Measurements from ENCODE around the gene MANBA. TPM values are rescaled to one million over a fixed set of nuclear protein-coding genes. Genes with fewer than 3 reads are reported as not detected.

Gene MANBA
- total and polyA plus RNA-seq, 2 of the 4 experiments (the other 2 are of a cell fraction), result 11.5 to 17.2 TPM

DNA sequence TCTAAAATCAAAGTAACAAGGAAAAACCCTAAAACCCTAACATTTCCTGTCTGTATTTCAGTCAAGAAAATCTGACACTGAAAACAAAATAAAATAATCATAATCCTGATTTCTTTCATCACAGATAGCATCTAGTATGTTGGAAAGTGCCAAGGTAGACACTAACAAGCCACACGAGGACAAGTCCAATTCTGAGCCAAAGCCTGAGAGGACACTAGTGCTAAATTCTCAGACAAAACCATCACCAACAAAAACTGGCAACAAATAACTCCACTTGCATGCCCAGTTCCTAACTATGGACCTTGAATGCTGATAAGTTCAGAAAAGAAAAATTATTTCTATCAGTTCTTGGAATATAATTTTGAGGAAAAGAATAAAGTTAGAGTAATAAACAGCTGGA lies 113.7 kb downstream of the MANBA start:
- CTCF ChIA-PET, result no interaction called here
- dilution Hi-C loops (cut with HindIII; ENCODE audit: low sequenced_read_pairs, unreplicated experiment), result no loop called here
- Histone ChIP-seq H3K27ac (ENCODE audit: insufficient read depth, low read length) (no peak overlapping the region), H2AFZ (replicated peaks; ENCODE audit: low read length, poor library complexity) (no peak overlapping the region), H4K5ac (ENCODE audit: low read depth, low read length) (no peak overlapping the region), H3K23ac (ENCODE audit: low read depth, low read length) (no peak overlapping the region), H3K9me3 (ENCODE audit: control insufficient read depth, insufficient read depth, low read length) (no peaks in the 10 kb centered on the region), H2BK20ac (ENCODE audit: low read depth, low read length) (no peak overlapping the region), H3K27me3 (ENCODE audit: control insufficient read depth, insufficient read depth, low read length) (no peaks in the 10 kb centered on the region), H2AK9ac (replicated peaks; ENCODE audit: low read depth, low read length, poor library complexity) (no peak overlapping the region), H4K91ac (ENCODE audit: insufficient read depth, low read depth, low read length) (no peak overlapping the region), H3K4ac (ENCODE audit: low read depth, low read length) (no peak overlapping the region), H2BK15ac (ENCODE audit: low read depth, low read length) (no peak overlapping the region), H2AK5ac (ENCODE audit: low read depth, low read length) (no peak overlapping the region), H2BK5ac (ENCODE audit: low read depth, low read length, poor library complexity, severe bottlenecking) (no peak overlapping the region), H3K4me2 (ENCODE audit: low read depth, low read length) (no peak overlapping the region), H4K8ac (ENCODE audit: low read depth in 2 of 2, low read length in 2 of 2) (no peak overlapping the region), H3K14ac (replicated peaks; ENCODE audit: low read depth, low read length) (no peak overlapping the region), H3K36me3 (ENCODE audit: control insufficient read depth, insufficient read depth, low read length) (peaks cover 6% of the 10 kb centered on the region; the same call in 1 of the 2 replicates), H3K79me1 (ENCODE audit: low read depth in 1 of 2, low read length in 2 of 2) (no peaks in the 10 kb centered on the region), H3K56ac (ENCODE audit: extremely low read depth, insufficient read depth, low read length) (no peak overlapping the region), H3K18ac (ENCODE audit: low read depth, low read length) (no peak overlapping the region), H3K4me1 (ENCODE audit: control insufficient read depth, insufficient read depth, low read length) (peaks cover 2% of the 10 kb centered on the region; the same call in 1 of the 2 replicates), H4K20me1 (ENCODE audit: insufficient read depth, low read length) (no peaks in the 10 kb centered on the region), H3K9me1 (ENCODE audit: insufficient read depth, low read length) (no peaks in the 10 kb centered on the region), H2BK120ac (ENCODE audit: low read depth, low read length) (no peak overlapping the region), H3K9ac (ENCODE audit: low read depth, low read length) (no peak overlapping the region), H3K4me3 (ENCODE audit: insufficient read depth, low read depth, low read length) (no peak overlapping the region)
- TF ChIP-seq CEBPB (IDR thresholded peaks at IDR 0.05; ENCODE audit: low read depth, low read length) (no peak), MAFK (IDR thresholded peaks at IDR 0.05; ENCODE audit: low read depth, low read length) (no peak), NFE2L2 (IDR thresholded peaks at IDR 0.05; ENCODE audit: low read depth, low read length) (no peak)
- no TSS peak for BruUV-seq (replicated peaks)
- intact Hi-C loops (cut with micrococcal nuclease), result no loop called here
- POLR2A ChIA-PET (ENCODE audit: unreplicated experiment), result no interaction called here
- ATAC-seq (ENCODE audit: low read depth), result no peak
- WGBS, 2 experiments (ENCODE audit: extremely low coverage in 2 of 2, insufficient read length in 1 of 2), result no CpG with 5 or more reads among the region's 1 CpG
- in situ Hi-C loops (cut with MboI; ENCODE audit: low sequenced_read_pairs), result no loop called here
- DNase-seq, result no peak
